Spinal cord (tissue), 10 donors: ENCODE results near the gene KDM5A. TPM values are rescaled to one million over a fixed set of nuclear protein-coding genes. Genes with fewer than 3 reads are reported as not detected.
"Not testable (repeated sequence)": the region's sequence is repeated elsewhere in the genome, so short reads cannot be mapped to it uniquely, and the experiment has no call there.

Source experiments
- DNase-seq, 6 donors: peaks; one replicate each; pipeline versions ENCODE4 v3.0.0 to v3.0.0-alpha.2; 2013 to 2015; ENCODE audit warnings: low spot score in 6 of 6, low read depth in 4 of 6
- H3K27ac ChIP-seq: one replicate; pipeline ENCODE4 v1.5.1; 2013; ENCODE audit warnings: low read depth, low read length, control low read depth
- H3K27me3 ChIP-seq: one replicate; pipeline ENCODE4 v1.6.1; 2013; ENCODE audit warnings: low read length; ENCODE audit not compliant: control insufficient read depth, insufficient read depth
- H3K36me3 ChIP-seq: one replicate; pipeline ENCODE4 v1.6.1; 2013; ENCODE audit warnings: low read length; ENCODE audit not compliant: control insufficient read depth, insufficient read depth
- H3K4me1 ChIP-seq: one replicate; pipeline ENCODE4 v1.6.1; 2013; ENCODE audit warnings: low read length; ENCODE audit not compliant: control insufficient read depth, insufficient read depth
- H3K4me3 ChIP-seq: one replicate; pipeline ENCODE4 v1.5.1; 2013; ENCODE audit warnings: low read depth, low read length, control low read depth
- H3K9me3 ChIP-seq: one replicate; pipeline ENCODE4 v1.6.1; 2013; ENCODE audit warnings: low read length; ENCODE audit not compliant: control insufficient read depth, insufficient read depth
- whole genome bisulfite sequencing: methylation state at CpG from one replicate; pipeline ENCODE4 v1.1.5; 2013; ENCODE audit warnings: missing lambda C conversion rate; ENCODE audit not compliant: insufficient coverage; 5-methylcytosine and 5-hydroxymethylcytosine counted together
- polyA plus RNA-seq, 2 donors: library from polyadenylated mRNA; unstranded; fragments of 120-200 nt; gene quantifications; one replicate each; pipeline ENCODE4 v1.2.1, GENCODE V29; 2013; ENCODE audit not compliant: insufficient read length in 2 of 2
- total RNA-seq, 2 donors: library from RNA; depleted of rRNA in 1 of 2; stranded (reverse); fragments of 120-200 nt in 1 of 2; fragments of >200 nt in 1 of 2; gene quantifications; one replicate each; pipeline versions ENCODE4 v1.2.3 to v1.2.4, GENCODE V29; 2013 to 2014
- donor health status: healthy.

Gene KDM5A
- total and polyA plus RNA-seq, 4 donors: 16.9 to 69.8 (median 40.1) TPM

DNA sequence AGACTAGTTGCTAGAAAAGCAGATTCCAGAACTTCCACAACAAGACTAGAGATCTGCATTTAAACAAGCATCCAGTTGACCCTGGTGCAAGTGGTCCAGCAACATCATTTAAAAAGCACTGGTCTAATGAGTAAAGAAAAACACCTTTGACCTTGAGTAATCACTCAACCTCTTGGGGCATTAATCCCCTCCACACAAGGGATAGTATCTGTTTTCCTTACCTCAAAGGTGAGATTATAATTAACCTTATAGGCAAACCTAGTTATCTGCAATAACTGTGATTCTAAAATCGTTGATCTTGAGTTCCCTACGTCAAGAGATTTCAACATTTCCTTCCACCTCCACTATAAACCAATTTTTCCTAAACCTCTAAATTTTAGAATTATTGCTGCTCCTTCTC is 1.1 kb downstream of the KDM5A start:
- no peaks in the 10 kb centered on the region for H3K9me3 ChIP-seq
- H3K4me3 ChIP-seq: peak overlapping the region; percentile 91
- H3K27ac ChIP-seq: peak overlapping the region; percentile 99
- DNase-seq: no peak
- no peaks in the 10 kb centered on the region for H3K27me3 ChIP-seq
- H3K36me3 ChIP-seq: peaks cover 14% of the 10 kb centered on the region
- peaks cover 3% of the 10 kb centered on the region for H3K4me1 ChIP-seq
- 10% methylated on average over 2 of the region's 2 CpGs for WGBS

DNA sequence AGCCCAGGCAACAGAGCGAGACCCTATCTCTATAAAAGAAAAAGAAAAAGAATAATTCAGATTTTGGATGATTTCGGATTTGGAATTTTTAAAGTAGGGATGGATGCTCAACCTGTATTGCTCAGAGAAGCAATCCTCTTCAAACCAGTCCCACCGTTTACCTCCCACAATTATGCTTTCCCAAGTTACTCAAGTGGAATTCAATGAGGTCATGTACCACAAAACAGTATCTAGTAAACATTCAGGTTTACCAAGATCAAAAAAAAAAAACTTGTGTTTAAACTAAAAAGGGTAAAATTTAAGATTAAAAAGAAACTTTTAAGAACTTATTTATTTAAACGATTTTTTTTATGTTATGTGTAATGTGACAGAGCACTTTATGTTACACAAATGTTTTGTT is 2.5 kb downstream of the KDM5A start:
- Histone ChIP-seq H3K9me3 (no peaks in the 10 kb centered on the region), H3K4me3 (peak overlapping the region; percentile 91), H3K4me1 (peaks cover 3% of the 10 kb centered on the region), H3K27ac (no peak overlapping the region), H3K36me3 (peaks cover 26% of the 10 kb centered on the region), H3K27me3 (no peaks in the 10 kb centered on the region)
- no CpG with 5 or more reads among the region's 4 CpGs for WGBS
- DNase-seq: no peak

DNA sequence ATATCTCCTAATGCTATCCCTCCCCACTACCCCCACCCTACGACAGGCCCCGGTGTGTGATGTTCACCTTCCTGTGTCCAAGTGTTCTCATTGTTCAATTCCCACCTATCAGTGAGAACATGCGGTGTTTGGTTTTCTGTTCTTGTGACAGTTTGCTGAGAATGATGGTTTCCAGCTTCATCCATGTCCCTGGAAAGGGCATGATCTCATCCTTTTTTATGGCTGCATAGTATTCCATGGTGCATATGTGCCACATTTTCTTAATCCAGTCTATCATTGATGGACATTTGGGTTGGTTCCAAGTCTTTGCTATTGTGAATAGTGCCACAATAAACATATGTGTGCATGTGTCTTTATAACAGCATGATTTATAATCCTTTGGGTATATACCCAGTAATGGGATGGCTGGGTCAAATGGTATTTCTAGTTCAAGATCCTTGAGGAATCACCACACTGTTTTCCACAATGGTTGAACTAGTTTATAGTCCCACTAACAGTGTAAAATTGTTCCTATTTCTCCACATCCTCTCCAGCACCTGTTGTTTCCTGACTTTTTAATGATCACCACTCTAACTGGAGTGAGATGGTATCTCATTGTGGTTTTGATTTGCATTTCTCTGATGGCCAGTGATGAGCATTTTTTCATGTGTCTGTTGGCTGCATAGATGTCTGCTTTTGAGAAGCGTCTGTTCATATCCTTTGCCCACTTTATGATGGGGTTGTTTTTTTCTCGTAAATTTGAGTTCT is 18.2 kb downstream of the KDM5A start:
- 100% methylated on average over 2 of the region's 5 CpGs for WGBS
- not testable (repeated sequence) for H3K4me3 ChIP-seq, H3K9me3 ChIP-seq, DNase-seq, H3K4me1 ChIP-seq, H3K27ac ChIP-seq, H3K27me3 ChIP-seq
- peaks cover 15% of the 10 kb centered on the region for H3K36me3 ChIP-seq

DNA sequence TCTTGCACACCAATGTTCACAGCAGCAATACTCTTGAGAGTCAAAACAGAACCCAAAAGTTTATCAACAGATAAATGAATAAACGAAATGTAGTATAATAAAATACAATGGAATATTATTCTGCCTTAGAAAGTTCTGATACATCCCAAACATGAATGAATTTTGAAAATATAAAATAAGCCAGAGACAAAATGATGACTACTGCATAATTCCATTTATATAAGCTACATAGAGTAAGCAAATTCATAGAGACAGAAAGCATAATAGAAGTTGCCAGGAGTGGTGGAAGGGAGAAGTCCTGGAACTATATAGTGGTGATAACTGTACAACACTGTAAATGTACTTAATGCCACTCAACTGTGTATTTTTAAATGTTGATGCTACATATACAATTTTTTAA is 21.1 kb downstream of the KDM5A start:
- H3K27ac ChIP-seq: no peak overlapping the region
- peaks cover 28% of the 10 kb centered on the region for H3K36me3 ChIP-seq
- H3K4me1 ChIP-seq: no peaks in the 10 kb centered on the region
- H3K27me3 ChIP-seq: no peaks in the 10 kb centered on the region
- no peak overlapping the region for H3K4me3 ChIP-seq
- no peaks in the 10 kb centered on the region for H3K9me3 ChIP-seq
- DNase-seq: no peak
- no CpG with 5 or more reads among the region's 1 CpG for WGBS

DNA sequence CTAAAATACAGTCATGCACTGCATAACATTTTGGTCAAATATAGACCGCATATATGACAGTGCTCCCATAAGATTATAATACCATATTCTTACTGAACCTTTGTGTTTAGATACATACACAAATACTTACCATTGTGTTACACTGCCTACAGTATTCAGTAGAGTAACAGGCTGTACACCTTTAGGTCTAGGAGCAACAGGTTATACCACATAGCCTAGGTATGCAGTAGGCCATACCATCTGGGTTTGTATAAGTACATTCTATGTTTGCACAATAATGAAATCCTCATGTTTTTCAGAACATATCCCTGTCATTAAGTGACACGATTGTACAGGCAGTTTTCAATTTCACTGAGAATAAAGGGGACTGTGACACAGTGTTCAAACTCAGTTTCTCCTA is 22.3 kb downstream of the KDM5A start:
- WGBS: no CpG with 5 or more reads among the region's 2 CpGs
- Histone ChIP-seq H3K4me3 (no peak overlapping the region), H3K27ac (no peak overlapping the region), H3K27me3 (no peaks in the 10 kb centered on the region), H3K36me3 (peaks cover 31% of the 10 kb centered on the region), H3K9me3 (no peaks in the 10 kb centered on the region), H3K4me1 (no peaks in the 10 kb centered on the region)
- no peak for DNase-seq

DNA sequence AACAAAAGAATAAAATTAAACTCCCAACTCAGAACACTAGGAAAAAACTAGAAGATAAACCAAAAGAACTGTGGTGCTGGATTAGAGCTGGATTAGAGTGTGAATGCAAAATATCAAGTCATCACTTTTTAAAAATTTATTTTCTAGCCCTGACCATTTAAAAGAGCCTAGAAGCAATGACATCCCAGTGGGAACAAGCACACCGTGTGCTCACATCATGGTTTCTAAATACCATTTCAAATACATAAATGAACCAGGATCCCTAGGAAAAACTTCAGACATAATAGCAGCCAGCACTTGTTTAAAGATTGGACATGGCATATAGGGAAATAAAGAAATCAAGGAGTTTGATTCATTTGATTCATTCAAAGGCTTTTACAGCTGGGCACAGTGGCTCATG is 30.0 kb downstream of the KDM5A start:
- no CpG with 5 or more reads among the region's 1 CpG for WGBS
- Histone ChIP-seq H3K4me1 (no peaks in the 10 kb centered on the region), H3K27ac (no peak overlapping the region), H3K4me3 (no peak overlapping the region), H3K9me3 (no peaks in the 10 kb centered on the region), H3K36me3 (peaks cover 36% of the 10 kb centered on the region), H3K27me3 (no peaks in the 10 kb centered on the region)
- no peak for DNase-seq

DNA sequence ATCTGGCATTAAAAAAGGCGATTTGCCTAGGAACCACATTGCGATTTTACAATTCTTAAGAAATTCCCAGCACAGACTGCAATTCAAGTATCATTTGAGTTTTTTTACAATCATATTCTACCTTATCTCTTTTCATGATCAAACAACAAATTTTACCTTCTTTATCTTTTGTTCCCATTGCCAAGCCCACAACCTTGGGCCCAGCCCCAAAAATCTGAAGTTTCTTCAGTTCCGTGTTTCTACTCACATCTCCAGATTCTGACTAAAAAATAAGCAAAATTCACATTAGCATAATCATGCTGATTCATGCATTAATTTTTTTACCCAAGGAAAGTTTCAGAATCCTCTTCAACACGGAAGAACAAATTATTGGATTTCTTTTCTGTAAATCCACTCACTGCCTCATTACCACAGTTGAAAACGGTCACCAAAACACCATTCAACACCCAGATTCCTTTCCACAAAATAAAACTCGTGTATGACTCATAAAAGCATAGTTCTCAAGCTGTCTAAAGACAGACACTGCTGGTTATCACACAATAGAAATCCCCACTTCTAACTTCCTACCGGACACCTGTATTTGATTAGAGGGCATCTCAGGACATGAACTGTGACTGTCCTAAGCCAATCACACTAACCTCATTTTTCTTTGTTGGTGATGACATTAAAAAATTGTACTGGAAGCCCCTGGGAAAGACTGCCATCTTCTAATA is 32.7 kb downstream of the KDM5A start:
- Histone ChIP-seq H3K4me1 (no peaks in the 10 kb centered on the region), H3K27ac (no peak overlapping the region), H3K27me3 (no peaks in the 10 kb centered on the region), H3K4me3 (no peak overlapping the region), H3K36me3 (peaks cover 50% of the 10 kb centered on the region), H3K9me3 (no peaks in the 10 kb centered on the region)
- DNase-seq: no peak
- WGBS: 94% methylated on average over 4 of the region's 7 CpGs

DNA sequence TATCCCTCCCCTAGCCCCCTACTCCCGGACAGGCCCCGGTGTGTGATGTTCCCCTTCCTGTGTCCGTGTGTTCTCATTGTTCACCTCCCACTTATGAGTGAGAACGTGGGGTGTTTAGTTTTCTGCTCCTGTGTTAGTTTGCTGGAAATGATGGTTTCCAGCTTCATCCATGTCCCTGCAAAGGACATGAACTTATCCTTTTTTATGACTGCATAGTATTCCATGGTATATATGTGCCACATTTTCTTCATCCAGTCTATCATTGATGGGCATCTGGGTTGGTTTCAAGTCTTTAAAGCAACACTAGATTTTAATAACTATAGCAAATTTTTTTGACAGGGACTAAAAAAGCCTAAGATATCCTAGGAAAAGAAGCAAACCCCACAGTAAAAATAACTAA is 37.9 kb downstream of the KDM5A start:
- not testable (repeated sequence) for H3K4me3 ChIP-seq, H3K27ac ChIP-seq, H3K9me3 ChIP-seq, H3K4me1 ChIP-seq, H3K27me3 ChIP-seq, DNase-seq
- peaks cover 41% of the 10 kb centered on the region for H3K36me3 ChIP-seq
- no CpG with 5 or more reads among the region's 4 CpGs for WGBS

DNA sequence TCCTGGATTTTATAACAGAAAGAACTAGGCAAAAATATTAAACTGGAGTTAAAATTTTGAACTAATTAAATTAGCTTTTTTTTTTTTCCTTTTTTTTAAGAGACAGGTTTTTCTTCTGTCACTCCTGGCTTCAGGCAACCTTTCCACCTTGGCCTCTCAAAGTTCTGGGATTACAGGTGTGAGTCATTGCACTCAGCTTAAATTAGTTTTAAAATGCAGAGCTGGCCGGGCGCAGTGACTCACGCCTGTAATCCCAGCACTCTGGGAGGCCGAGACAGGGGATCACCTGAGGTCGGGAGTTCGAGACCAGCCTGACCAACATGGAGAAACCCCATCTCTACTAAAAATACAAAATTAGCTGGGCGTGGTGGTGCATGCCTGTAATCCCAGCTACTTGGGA is 39.5 kb downstream of the KDM5A start:
- H3K4me3 ChIP-seq, H3K27me3 ChIP-seq, DNase-seq, H3K27ac ChIP-seq, H3K4me1 ChIP-seq, H3K9me3 ChIP-seq: not testable (repeated sequence)
- H3K36me3 ChIP-seq: peaks cover 41% of the 10 kb centered on the region
- WGBS: no CpG with 5 or more reads among the region's 7 CpGs

DNA sequence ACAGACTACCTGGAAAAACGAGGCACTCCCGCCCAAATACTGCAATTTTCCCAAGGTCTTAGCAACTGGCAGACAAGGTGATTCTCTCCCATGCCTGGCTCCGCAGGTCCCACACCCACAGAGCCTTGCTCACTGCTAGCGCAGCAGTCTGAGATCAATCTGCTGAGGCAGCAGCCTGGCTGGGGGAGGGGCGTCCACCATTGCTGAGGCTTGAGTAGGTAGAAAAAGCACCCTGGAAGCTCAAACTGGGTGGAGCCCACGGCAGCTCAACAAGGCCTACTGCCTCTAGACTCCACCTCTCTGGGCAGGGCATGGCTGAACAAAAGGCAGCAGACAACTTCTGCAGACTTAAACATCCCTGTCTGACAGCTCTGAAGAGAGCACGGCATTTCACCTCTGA is 46.1 kb downstream of the KDM5A start:
- H3K9me3 ChIP-seq, H3K4me3 ChIP-seq, H3K4me1 ChIP-seq, DNase-seq, H3K27ac ChIP-seq, H3K27me3 ChIP-seq: not testable (repeated sequence)
- WGBS: 81% methylated on average over 6 of the region's 7 CpGs
- H3K36me3 ChIP-seq: peaks cover 11% of the 10 kb centered on the region
